GM18517 (cell line): Measurements from ENCODE around the gene GCN1.

Experiments
- ATAC-seq: cut with Tn5 transposase; IDR thresholded peaks from one replicate; pipeline ENCODE4 v1.9.1; 2021; ENCODE audit warnings: mild to moderate bottlenecking, moderate library complexity; ENCODE audit not compliant: unreplicated experiment

Gene GCN1

GRCh38 chr12:120078868-120079267 lies 115.6 kb downstream of the GCN1 start:
- ATAC-seq, result no peak

GRCh38 chr12:120077260-120077659 lies 117.3 kb downstream of the GCN1 start:
- no peak for ATAC-seq
